Mesenteric fat pad (tissue), 1 donor: Measurements from ENCODE around the gene HOMER2. TPM values are rescaled to one million over a fixed set of nuclear protein-coding genes. Genes with fewer than 3 reads are reported as not detected.
A peak's percentile ranks its signal among the peaks of the same experiment; 100 is the strongest.
"Not testable (repeated sequence)": the region's sequence is repeated elsewhere in the genome, so short reads cannot be mapped to it uniquely, and the experiment has no call there.

Source experiments
- DNase-seq: peaks from one replicate; pipeline ENCODE4 v3.0.0-alpha.2; 2020; ENCODE audit warnings: low spot score
- total RNA-seq: library from RNA; stranded (reverse); fragmentation: NEBNext Ultra II Directional; extraction: Animal tissue kit (Norgen Biotek cat#: 25700); gene quantifications from one replicate; pipeline ENCODE4 v1.2.1, GENCODE V29; 2021
- donor health status: DM: yes; HTN: yes; CAD: no.

The HOMER2 gene
- total RNA-seq, 1 donor from 2014 or later, result 2.9 TPM

GRCh38 chr15:82835391-82835917 lies 117.1 kb downstream of the HOMER2 start:
- no peak for DNase-seq

GRCh38 chr15:82833362-82833682 lies 119.2 kb downstream of the HOMER2 start:
- no peak for DNase-seq

GRCh38 chr15:82832601-82833361 lies 119.7 kb downstream of the HOMER2 start:
- no peak for DNase-seq

GRCh38 chr15:82831894-82832600 lies 120.5 kb downstream of the HOMER2 start:
- DNase-seq, result no peak

- DNase-seq, result no peak
Measured at GRCh38 chr15:82830427-82831173, 121.9 kb downstream of the HOMER2 start.

GRCh38 chr15:82829234-82829633 lies 123.3 kb downstream of the HOMER2 start:
- DNase-seq, result no peak

- no peak for DNase-seq
Measured at GRCh38 chr15:82828075-82828474, 124.4 kb downstream of the HOMER2 start.

GRCh38 chr15:82823049-82823448 lies 129.5 kb downstream of the HOMER2 start:
- no peak for DNase-seq

GRCh38 chr15:82821851-82822250 lies 130.7 kb downstream of the HOMER2 start:
- not testable (repeated sequence) for DNase-seq

- not testable (repeated sequence) for DNase-seq
Measured at GRCh38 chr15:82821396-82821795, 131.1 kb downstream of the HOMER2 start.

- DNase-seq, result no peak
Measured at GRCh38 chr15:82820128-82820527, 132.4 kb downstream of the HOMER2 start.

- DNase-seq, result no peak
Measured at GRCh38 chr15:82812994-82813393, 139.5 kb downstream of the HOMER2 start.

GRCh38 chr15:82810890-82811426 lies 141.6 kb downstream of the HOMER2 start:
- DNase-seq, result no peak

GRCh38 chr15:82810061-82810889 lies 142.2 kb downstream of the HOMER2 start:
- no peak for DNase-seq

- DNase-seq, result peak; percentile 99
Measured at GRCh38 chr15:82809308-82810060, 143.0 kb downstream of the HOMER2 start, which contains the start of gene WHAMM. Gene WHAMM, plus strand, starts transcription at chr15:82809628. Its CDS starts 99 bp downstream, at chr15:82809727.

GRCh38 chr15:82808634-82809041 lies 143.9 kb downstream of the HOMER2 start:
- no peak for DNase-seq

- DNase-seq, result no peak
Measured at GRCh38 chr15:82807920-82808633, 144.4 kb downstream of the HOMER2 start.

- no peak for DNase-seq
Measured at GRCh38 chr15:82805994-82806406, 146.5 kb downstream of the HOMER2 start, which contains the start of gene FSD2. Gene FSD2, minus strand, starts transcription at chr15:82806069. Its CDS starts 18,679 bp downstream, at chr15:82787390.

GRCh38 chr15:82804575-82804949 lies 148.0 kb downstream of the HOMER2 start:
- DNase-seq, result no peak
